Measurements from ENCODE around the gene RRP8.
A peak's percentile ranks its signal among the peaks of the same experiment; 100 is the strongest.

Gene RRP8

DNA sequence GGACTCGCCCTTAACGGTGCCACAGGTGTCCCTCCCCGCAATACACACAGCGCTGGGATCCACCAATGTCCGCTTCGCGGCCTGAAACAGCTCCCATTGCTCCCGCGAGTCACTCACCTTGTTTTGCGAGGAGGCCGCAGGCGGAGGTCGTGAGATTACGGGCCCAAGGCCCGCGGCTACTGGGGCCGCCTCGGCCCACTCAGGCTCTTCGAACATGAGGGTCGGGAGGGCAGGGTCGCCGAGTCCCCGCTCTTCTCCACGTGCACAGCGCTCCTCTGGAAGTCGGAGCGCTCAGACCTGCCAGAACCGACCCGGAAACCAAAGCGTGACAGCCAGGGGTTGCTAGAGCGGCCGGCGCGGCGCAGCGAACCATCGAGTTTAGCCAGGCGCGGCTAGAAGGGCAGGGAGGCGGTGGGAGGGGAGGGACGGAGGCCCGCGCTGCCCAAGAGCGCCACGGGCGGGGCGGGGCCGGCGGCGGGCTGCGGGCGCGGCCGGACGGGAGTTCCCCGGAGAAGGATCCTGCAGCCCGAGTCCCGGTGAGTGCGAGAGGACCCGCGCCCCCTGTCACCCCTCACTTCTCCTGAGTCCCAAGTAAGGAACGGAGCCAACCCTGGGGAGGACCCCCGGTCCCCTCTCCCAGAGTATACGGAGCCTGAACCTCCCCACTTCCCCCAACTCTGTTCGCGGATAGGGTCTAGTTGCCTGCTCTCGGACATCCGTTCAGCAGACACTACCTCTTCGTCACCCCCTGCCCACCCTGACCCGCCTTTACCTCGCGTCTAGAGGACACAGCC lies at the start of gene RRP8, which contains the start of gene ILK:
TSS of gene RRP8 (minus strand) at position 330 of the 794 bp plus-strand sequence. CDS start at position 216, 114 bp downstream.
TSS of gene ILK (plus strand) at position 488 of the 794 bp plus-strand sequence. CDS start 498 bp downstream, outside the sequence.
- Histone ChIP-seq H3K36me3 (ENCODE audit: control insufficient read depth in 5 of 5, insufficient read depth in 5 of 5, low read length in 5 of 5) (peaks cover 5 to 42% (median 39%) of the 10 kb centered on the region in 5 donors), H3K4me1 (ENCODE audit: control insufficient read depth in 5 of 5, insufficient read depth in 5 of 5, low read length in 5 of 5) (peaks cover 9 to 64% (median 57%) of the 10 kb centered on the region in 5 donors), H3K27me3 (ENCODE audit: control insufficient read depth in 5 of 5, insufficient read depth in 4 of 5, low read length in 5 of 5) (no peaks in the 10 kb centered on the region), H3K9ac (ENCODE audit: low read length in 5 of 5) (peak within 1 kb of the TSS; percentile 95 to 99 (median 98)), H3K27ac (ENCODE audit: low read depth, low read length) (peak within 1 kb of the TSS; percentile 98), H3K4me3 (ENCODE audit: low read depth in 1 of 5, low read length in 5 of 5) (peak within 1 kb of the TSS; percentile 92 to 98 (median 96)), H3K9me3 (ENCODE audit: control insufficient read depth in 5 of 5, low read length in 5 of 5) (no peaks in the 10 kb centered on the region)

DNA sequence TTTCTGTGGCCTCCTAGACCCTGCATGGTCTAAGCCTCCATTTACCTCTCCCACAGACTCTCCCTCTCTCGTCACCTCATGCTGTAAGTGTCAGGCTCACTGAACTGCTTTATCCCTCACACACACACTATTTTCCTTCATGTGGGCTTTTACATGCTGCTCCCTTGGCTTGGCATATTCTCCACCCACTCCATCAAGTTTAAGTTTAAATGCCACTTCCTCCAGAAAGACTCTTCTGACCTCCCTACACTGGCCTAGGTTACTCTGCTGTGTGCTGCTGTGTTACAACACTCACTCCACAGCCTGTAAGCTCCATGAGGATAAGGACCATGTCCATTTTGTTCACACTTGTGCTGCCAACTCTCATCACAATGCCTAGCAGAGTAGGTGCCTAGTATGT lies 49.7 kb upstream of the RRP8 start:
- H3K9me3 ChIP-seq (ENCODE audit: control insufficient read depth in 5 of 5, low read length in 5 of 5) = no peaks in the 10 kb centered on the region
- no peak overlapping the region for H3K4me3 ChIP-seq (ENCODE audit: low read depth in 1 of 5, low read length in 5 of 5)
- peak overlapping the region; percentile 14 for H3K27ac ChIP-seq (ENCODE audit: low read depth, low read length)
- peaks cover 0 to 12% (median 5%) of the 10 kb centered on the region in 5 donors for H3K27me3 ChIP-seq (ENCODE audit: control insufficient read depth in 5 of 5, insufficient read depth in 4 of 5, low read length in 5 of 5)
- no peaks in the 10 kb centered on the region for H3K36me3 ChIP-seq (ENCODE audit: control insufficient read depth in 5 of 5, insufficient read depth in 5 of 5, low read length in 5 of 5)
- H3K4me1 ChIP-seq (ENCODE audit: control insufficient read depth in 5 of 5, insufficient read depth in 5 of 5, low read length in 5 of 5) = peaks cover 3 to 54% (median 9%) of the 10 kb centered on the region in 5 donors
- H3K9ac ChIP-seq (ENCODE audit: low read length in 5 of 5) = no peak overlapping the region

DNA sequence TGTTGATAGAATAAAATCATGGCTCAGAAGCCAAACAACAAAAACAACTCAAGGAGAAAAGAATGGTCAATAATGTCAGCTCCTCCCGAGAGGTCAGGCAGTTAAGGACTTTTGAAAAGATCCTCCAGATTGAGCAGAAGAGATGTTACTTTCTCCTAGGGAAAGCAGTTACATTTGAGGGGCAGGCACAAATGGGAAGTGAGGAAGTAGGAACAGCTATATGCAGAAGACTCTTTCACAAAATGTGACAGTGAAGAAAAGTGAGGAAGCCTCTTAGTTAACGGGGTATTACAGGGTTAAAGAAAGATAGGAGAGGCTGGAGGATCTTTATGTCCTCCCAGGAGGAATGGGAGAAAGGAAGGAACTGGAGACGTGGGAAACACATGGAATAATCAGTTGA lies 48.8 kb upstream of the RRP8 start:
- peak overlapping the region; percentile 14 for H3K27ac ChIP-seq (ENCODE audit: low read depth, low read length)
- H3K9me3 ChIP-seq (ENCODE audit: control insufficient read depth in 5 of 5, low read length in 5 of 5) = no peaks in the 10 kb centered on the region
- H3K4me3 ChIP-seq (ENCODE audit: low read depth in 1 of 5, low read length in 5 of 5) = no peak overlapping the region
- peaks cover 0 to 12% (median 5%) of the 10 kb centered on the region in 5 donors for H3K27me3 ChIP-seq (ENCODE audit: control insufficient read depth in 5 of 5, insufficient read depth in 4 of 5, low read length in 5 of 5)
- H3K4me1 ChIP-seq (ENCODE audit: control insufficient read depth in 5 of 5, insufficient read depth in 5 of 5, low read length in 5 of 5) = peaks cover 3 to 63% (median 16%) of the 10 kb centered on the region in 5 donors
- H3K9ac ChIP-seq (ENCODE audit: low read length in 5 of 5) = no peak overlapping the region
- H3K36me3 ChIP-seq (ENCODE audit: control insufficient read depth in 5 of 5, insufficient read depth in 5 of 5, low read length in 5 of 5) = no peaks in the 10 kb centered on the region

DNA sequence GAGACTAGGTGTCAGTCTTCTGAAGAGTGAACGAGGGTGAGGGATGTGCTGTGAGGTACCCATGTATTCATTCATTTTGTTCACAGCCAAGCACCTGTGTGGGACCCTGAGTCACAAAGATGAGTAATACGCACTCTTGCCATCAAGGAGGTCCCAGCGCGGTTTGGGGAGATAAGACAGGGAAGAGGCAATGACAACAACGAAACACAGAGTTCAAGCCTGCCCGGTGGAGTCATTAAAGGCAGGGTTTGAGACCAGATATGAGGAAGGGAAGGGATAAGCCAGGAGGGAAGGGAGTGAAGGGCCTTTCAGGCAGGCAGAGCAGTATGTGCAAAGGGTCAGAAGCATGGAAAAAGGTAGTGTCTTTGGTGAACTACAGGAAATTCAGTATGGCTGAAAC lies 47.6 kb upstream of the RRP8 start:
- Histone ChIP-seq H3K36me3 (ENCODE audit: control insufficient read depth in 5 of 5, insufficient read depth in 5 of 5, low read length in 5 of 5) (no peaks in the 10 kb centered on the region), H3K4me1 (ENCODE audit: control insufficient read depth in 5 of 5, insufficient read depth in 5 of 5, low read length in 5 of 5) (peaks cover 8 to 68% (median 28%) of the 10 kb centered on the region in 5 donors), H3K9me3 (ENCODE audit: control insufficient read depth in 5 of 5, low read length in 5 of 5) (no peaks in the 10 kb centered on the region), H3K4me3 (ENCODE audit: low read depth in 1 of 5, low read length in 5 of 5) (no peak overlapping the region), H3K27ac (ENCODE audit: low read depth, low read length) (peak overlapping the region; percentile 15), H3K9ac (ENCODE audit: low read length in 5 of 5) (no peak overlapping the region), H3K27me3 (ENCODE audit: control insufficient read depth in 5 of 5, insufficient read depth in 4 of 5, low read length in 5 of 5) (peaks cover 0 to 3% (median 0%) of the 10 kb centered on the region in 5 donors)

DNA sequence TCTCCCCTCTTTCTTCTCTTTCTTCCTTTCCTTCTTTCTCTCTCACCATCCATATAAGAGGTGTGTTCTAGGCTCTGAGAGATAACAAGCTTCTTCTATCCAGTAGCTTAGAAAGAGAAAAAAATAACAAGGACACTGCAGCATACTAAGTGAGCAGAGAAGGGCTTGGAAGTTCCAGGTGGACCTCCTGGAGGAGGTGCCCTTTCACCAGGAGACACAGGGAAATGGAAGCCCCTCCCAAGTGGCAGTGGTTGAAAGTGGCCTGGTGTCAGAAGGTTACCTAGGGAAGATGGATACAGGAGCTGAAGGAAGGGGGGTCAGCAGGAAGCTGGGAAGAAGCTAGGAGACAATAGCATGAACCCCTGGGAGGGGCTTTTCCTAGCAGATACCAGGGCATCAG lies 46.7 kb upstream of the RRP8 start:
- Histone ChIP-seq H3K36me3 (ENCODE audit: control insufficient read depth in 5 of 5, insufficient read depth in 5 of 5, low read length in 5 of 5) (peaks cover 0 to under 1% (median 0%) of the 10 kb centered on the region in 5 donors), H3K27ac (ENCODE audit: low read depth, low read length) (peak overlapping the region; percentile 15), H3K9ac (ENCODE audit: low read length in 5 of 5) (no peak overlapping the region), H3K27me3 (ENCODE audit: control insufficient read depth in 5 of 5, insufficient read depth in 4 of 5, low read length in 5 of 5) (peaks cover 0 to 3% (median 0%) of the 10 kb centered on the region in 5 donors), H3K4me1 (ENCODE audit: control insufficient read depth in 5 of 5, insufficient read depth in 5 of 5, low read length in 5 of 5) (peaks cover 12 to 77% (median 36%) of the 10 kb centered on the region in 5 donors), H3K4me3 (ENCODE audit: low read depth in 1 of 5, low read length in 5 of 5) (no peak overlapping the region), H3K9me3 (ENCODE audit: control insufficient read depth in 5 of 5, low read length in 5 of 5) (no peaks in the 10 kb centered on the region)

DNA sequence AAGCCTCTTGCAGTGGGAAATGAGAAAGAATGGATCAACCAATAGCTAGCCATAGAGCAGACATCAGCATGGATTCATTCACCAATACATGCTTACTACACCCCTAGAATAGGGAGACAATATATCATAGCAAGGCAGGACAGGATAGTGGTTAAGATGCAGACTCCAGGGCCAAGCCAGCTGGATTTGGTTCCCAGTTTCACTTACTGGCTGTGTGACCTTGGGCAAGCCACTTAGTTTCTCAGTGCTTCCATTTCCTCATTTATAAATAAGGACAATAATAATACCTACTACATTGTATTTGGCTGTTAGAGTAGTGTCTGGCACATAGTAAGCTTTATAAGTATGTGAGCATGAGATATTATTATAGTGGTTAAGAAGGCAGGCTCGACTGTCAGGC lies 45.1 kb upstream of the RRP8 start:
- peaks cover 9 to 64% (median 30%) of the 10 kb centered on the region in 5 donors for H3K4me1 ChIP-seq (ENCODE audit: control insufficient read depth in 5 of 5, insufficient read depth in 5 of 5, low read length in 5 of 5)
- no peak overlapping the region for H3K9ac ChIP-seq (ENCODE audit: low read length in 5 of 5)
- H3K4me3 ChIP-seq (ENCODE audit: low read depth in 1 of 5, low read length in 5 of 5) = no peak overlapping the region
- H3K36me3 ChIP-seq (ENCODE audit: control insufficient read depth in 5 of 5, insufficient read depth in 5 of 5, low read length in 5 of 5) = peaks cover 0 to 5% (median 0%) of the 10 kb centered on the region in 5 donors
- H3K9me3 ChIP-seq (ENCODE audit: control insufficient read depth in 5 of 5, low read length in 5 of 5) = no peaks in the 10 kb centered on the region
- H3K27me3 ChIP-seq (ENCODE audit: control insufficient read depth in 5 of 5, insufficient read depth in 4 of 5, low read length in 5 of 5) = peaks cover 0 to 3% (median 0%) of the 10 kb centered on the region in 5 donors
- peak overlapping the region; percentile 80 for H3K27ac ChIP-seq (ENCODE audit: low read depth, low read length)

DNA sequence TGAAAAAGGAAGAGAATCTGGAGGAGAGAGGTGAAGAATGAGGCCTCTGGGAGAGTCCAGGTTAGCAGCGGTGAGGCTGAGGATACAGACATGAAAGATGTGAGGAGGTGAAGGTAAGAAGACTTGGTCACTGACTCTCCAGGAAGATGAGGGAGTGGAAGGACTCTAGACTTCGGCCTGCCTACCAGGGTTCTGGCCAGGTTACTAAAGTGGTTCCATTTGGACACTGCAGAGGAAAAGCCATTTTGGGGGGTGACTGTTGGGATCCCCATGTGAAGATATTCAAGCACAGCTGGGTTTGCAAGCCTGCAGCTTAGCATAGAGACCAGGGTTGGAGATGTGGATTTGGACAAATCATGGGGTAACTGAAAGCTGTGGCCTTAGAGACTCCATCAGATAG lies 44.4 kb upstream of the RRP8 start:
- Histone ChIP-seq H3K9me3 (ENCODE audit: control insufficient read depth in 5 of 5, low read length in 5 of 5) (no peaks in the 10 kb centered on the region), H3K4me3 (ENCODE audit: low read depth in 1 of 5, low read length in 5 of 5) (no peak overlapping the region), H3K9ac (ENCODE audit: low read length in 5 of 5) (no peak overlapping the region), H3K27me3 (ENCODE audit: control insufficient read depth in 5 of 5, insufficient read depth in 4 of 5, low read length in 5 of 5) (peaks cover 0 to 3% (median 0%) of the 10 kb centered on the region in 5 donors), H3K27ac (ENCODE audit: low read depth, low read length) (peak overlapping the region; percentile 80), H3K36me3 (ENCODE audit: control insufficient read depth in 5 of 5, insufficient read depth in 5 of 5, low read length in 5 of 5) (peaks cover 0 to 5% (median 0%) of the 10 kb centered on the region in 5 donors), H3K4me1 (ENCODE audit: control insufficient read depth in 5 of 5, insufficient read depth in 5 of 5, low read length in 5 of 5) (peaks cover 9 to 58% (median 30%) of the 10 kb centered on the region in 5 donors)

DNA sequence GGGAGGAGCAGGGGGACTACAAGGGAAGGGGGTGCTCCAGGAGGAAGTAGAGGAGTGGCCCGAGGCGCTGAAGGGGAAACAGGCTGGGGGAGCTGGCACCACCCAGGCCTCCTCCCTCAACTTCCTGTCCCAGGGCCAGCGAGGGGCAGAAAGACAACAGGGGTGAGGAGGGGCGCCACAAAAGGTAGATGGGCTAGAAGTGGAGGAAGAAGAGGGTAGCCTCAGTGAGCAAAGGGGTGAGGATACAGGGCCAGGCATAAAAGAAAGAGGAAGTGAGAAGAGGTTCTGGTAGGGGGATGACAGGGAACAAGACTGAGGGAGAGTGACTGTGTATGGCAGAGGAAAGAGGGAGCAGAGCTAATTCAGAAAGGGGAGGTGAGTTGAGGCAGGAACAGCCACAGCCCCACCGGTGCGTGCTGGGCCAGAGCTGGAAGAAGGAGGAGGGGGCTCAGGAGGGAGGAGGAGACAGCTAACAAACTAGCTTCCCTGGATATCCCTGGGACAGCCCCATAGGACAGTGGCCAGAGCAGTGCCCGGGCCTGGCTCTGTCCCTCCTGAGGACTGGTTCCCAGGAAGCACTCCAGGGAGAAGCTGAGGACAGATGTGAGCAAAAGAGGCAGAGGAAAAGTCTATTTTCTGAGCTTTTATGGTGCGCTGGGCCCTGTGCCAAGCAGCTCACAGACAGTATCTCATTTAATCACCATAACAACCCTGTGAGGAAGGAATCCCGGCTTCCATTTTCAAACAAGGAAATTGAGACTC lies 43.7 kb upstream of the RRP8 start:
- H3K4me1 ChIP-seq (ENCODE audit: control insufficient read depth in 5 of 5, insufficient read depth in 5 of 5, low read length in 5 of 5) = peaks cover 9 to 50% (median 30%) of the 10 kb centered on the region in 5 donors
- H3K27ac ChIP-seq (ENCODE audit: low read depth, low read length) = peak overlapping the region; percentile 80
- peaks cover 0 to 3% (median 0%) of the 10 kb centered on the region in 5 donors for H3K27me3 ChIP-seq (ENCODE audit: control insufficient read depth in 5 of 5, insufficient read depth in 4 of 5, low read length in 5 of 5)
- H3K36me3 ChIP-seq (ENCODE audit: control insufficient read depth in 5 of 5, insufficient read depth in 5 of 5, low read length in 5 of 5) = peaks cover 0 to 5% (median 0%) of the 10 kb centered on the region in 5 donors
- peak overlapping the region in 1 of 5 donors; percentile 35 for H3K4me3 ChIP-seq (ENCODE audit: low read depth in 1 of 5, low read length in 5 of 5)
- no peaks in the 10 kb centered on the region for H3K9me3 ChIP-seq (ENCODE audit: control insufficient read depth in 5 of 5, low read length in 5 of 5)
- H3K9ac ChIP-seq (ENCODE audit: low read length in 5 of 5) = peak overlapping the region in 3 of 5 donors; percentile 9 to 39 (median 34)

DNA sequence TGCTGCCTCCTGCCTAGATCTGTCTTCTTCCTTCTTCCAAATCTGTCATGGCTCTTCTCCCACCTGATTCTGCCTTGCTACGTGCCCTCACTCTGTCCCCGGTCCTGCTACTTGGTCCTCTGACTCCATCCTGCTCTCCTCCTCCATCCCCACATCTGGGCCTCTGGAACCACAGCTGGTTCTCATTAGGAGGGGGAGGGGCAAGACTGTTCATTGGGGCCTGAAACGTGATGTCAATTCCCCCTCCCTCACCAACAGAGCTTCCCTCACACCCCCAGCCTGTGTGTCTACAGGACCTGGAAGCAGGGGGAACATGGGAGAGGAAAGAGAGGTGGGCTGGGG lies 43.1 kb upstream of the RRP8 start:
- H3K27ac ChIP-seq (ENCODE audit: low read depth, low read length) = peak overlapping the region; percentile 80

More for the DNA sequence above, 43.1 kb upstream of the RRP8 start:
- Histone ChIP-seq H3K27me3 (ENCODE audit: control insufficient read depth in 5 of 5, insufficient read depth in 4 of 5, low read length in 5 of 5) (peaks cover 0 to 3% (median 0%) of the 10 kb centered on the region in 5 donors), H3K9me3 (ENCODE audit: control insufficient read depth in 5 of 5, low read length in 5 of 5) (no peaks in the 10 kb centered on the region), H3K9ac (ENCODE audit: low read length in 5 of 5) (peak overlapping the region in 1 of 5 donors; percentile 34), H3K36me3 (ENCODE audit: control insufficient read depth in 5 of 5, insufficient read depth in 5 of 5, low read length in 5 of 5) (peaks cover 0 to 5% (median 0%) of the 10 kb centered on the region in 5 donors), H3K4me1 (ENCODE audit: control insufficient read depth in 5 of 5, insufficient read depth in 5 of 5, low read length in 5 of 5) (peaks cover 9 to 52% (median 31%) of the 10 kb centered on the region in 5 donors), H3K4me3 (ENCODE audit: low read depth in 1 of 5, low read length in 5 of 5) (peak overlapping the region in 4 of 5 donors; percentile 16 to 35 (median 26))
